Measurements from ENCODE around the gene DOCK6.

The DOCK6 gene

GRCh38 chr19:11251650-11252314 is 10.5 kb downstream of the DOCK6 start:
- FAIRE-seq, result no peak
- DNase-seq (ENCODE audit: extremely low spot score, insufficient read length, low read depth), result no peak

- no peak for FAIRE-seq
- no peak for DNase-seq (ENCODE audit: extremely low spot score, insufficient read length, low read depth)
Observed at GRCh38 chr19:11251217-11251616, 11.1 kb downstream of the DOCK6 start.

GRCh38 chr19:11248852-11249251 is 13.5 kb downstream of the DOCK6 start:
- FAIRE-seq, result no peak
- DNase-seq (ENCODE audit: extremely low spot score, insufficient read length, low read depth), result no peak

DNA sequence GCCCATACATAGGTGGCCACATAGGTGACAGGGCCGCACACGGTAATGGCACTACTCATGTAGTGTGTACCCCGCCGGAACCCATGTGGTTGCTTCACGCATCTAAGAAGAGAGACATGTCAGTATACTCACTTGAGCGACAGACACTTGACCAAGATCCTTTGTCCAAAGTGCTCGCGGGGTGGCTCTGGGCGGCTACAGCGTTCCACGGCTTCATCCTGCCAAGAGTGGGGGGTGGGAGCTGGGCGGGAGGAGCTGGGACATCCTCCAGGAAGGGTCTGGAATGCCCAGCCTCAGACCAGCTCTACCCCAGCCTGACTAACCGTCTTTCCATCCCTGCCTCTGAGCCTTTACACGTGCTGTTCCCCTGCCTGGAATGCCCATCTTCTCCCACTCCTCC is 14.4 kb downstream of the DOCK6 start:
- DNase-seq (ENCODE audit: extremely low spot score, insufficient read length, low read depth) (no peak), FAIRE-seq (no peak)

DNA sequence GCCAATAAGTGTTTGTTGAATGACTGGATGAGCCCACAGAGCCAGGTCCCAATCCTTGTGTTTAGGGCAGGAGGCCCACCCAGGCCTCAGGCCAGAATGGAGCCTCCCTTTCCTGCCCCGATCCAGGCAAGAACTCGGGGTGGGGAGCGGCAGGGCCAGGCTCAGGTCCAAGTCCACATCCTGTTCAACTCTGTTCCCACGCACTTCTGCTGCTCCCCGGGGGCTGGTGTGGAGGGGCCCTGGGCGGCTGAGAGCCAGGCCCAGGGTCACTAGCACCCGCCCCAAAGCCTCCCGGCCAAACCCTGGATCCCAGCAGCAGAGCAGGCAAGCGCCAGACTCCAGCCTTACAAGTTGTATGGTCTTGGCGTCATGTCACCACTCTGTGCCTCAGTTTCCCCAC is 14.9 kb downstream of the DOCK6 start:
- DNase-seq (ENCODE audit: extremely low spot score, insufficient read length, low read depth) (no peak), FAIRE-seq (no peak)

- DNase-seq (ENCODE audit: extremely low spot score, insufficient read length, low read depth), result no peak
- FAIRE-seq, result no peak
Observed at GRCh38 chr19:11246941-11247340, 15.4 kb downstream of the DOCK6 start.

DNA sequence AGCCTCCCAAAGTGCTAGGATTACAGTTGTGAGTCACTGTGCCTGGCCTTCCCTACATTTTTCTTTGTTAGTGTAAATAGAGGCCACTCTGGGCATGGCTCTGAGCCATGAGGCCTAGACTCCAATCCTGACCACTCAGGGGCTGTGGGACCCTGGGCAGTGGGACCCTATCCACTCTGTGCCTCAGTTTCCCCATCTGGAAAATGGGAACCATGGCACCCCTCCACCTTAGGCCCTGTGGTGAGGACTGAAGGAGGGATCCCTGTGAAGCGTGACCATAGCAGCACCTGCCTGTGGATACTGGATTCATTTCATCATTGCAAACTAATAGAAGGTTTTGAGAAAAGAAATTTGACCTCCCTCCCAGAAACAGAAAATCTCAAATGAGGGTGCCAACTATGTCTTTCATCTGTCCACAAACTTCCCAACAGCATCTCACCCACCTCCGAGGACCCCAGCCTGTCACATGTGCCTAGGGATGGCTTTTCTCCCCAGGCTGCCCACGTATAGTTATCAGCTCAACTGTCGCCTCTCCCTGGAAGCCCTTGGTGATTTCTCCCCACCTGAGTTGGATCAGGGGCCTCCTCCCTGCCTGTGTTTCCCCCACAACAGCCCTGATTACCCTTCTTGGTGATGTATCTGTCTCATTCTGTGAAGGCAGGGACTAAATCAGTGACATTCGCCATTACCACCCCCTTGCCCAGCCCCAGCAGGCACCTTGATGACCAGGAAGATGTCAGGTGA is 17.3 kb downstream of the DOCK6 start:
- DNase-seq (ENCODE audit: extremely low spot score, insufficient read length, low read depth) (no peak), FAIRE-seq (no peak)

- FAIRE-seq (no peak), DNase-seq (ENCODE audit: extremely low spot score, insufficient read length, low read depth) (no peak)
Observed at GRCh38 chr19:11243798-11244169, 18.5 kb downstream of the DOCK6 start.

GRCh38 chr19:11242864-11243797 is 19.2 kb downstream of the DOCK6 start:
- FAIRE-seq, result peak; percentile 89
- DNase-seq (ENCODE audit: extremely low spot score, insufficient read length, low read depth), result peak; percentile 99

GRCh38 chr19:11242025-11242424 is 20.3 kb downstream of the DOCK6 start:
- no peak for FAIRE-seq
- DNase-seq (ENCODE audit: extremely low spot score, insufficient read length, low read depth), result no peak

DNA sequence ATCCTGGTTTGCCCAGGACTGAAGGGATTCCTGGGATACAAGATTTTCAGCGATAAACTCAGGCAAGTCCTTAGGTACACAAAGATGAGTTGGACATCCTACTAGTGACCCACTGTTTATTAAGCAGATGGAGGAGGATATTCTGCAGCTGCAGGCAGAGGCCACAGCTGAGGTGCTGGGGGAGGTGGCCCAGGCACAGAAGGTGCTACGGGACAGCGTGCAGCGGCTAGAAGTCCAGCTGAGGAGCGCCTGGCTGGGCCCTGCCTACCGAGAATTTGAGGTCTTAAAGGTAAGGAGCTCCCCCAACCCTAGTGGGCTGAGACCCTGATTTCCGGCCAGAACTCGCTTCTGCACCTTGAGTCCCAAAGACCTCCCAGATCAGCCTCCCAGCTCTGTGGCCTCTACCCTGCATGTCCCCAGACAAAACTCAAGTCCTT is 22.3 kb downstream of the DOCK6 start:
- DNase-seq (ENCODE audit: extremely low spot score, insufficient read length, low read depth) (no peak), FAIRE-seq (no peak)

- FAIRE-seq (no peak), DNase-seq (ENCODE audit: extremely low spot score, insufficient read length, low read depth) (no peak)
Observed at GRCh38 chr19:11239377-11240000, 22.8 kb downstream of the DOCK6 start, which contains the start of gene ANGPTL8. ANGPTL8 (plus strand) TSS chr19:11239619; CDS start chr19:11239638, 19 bp downstream.

DNA sequence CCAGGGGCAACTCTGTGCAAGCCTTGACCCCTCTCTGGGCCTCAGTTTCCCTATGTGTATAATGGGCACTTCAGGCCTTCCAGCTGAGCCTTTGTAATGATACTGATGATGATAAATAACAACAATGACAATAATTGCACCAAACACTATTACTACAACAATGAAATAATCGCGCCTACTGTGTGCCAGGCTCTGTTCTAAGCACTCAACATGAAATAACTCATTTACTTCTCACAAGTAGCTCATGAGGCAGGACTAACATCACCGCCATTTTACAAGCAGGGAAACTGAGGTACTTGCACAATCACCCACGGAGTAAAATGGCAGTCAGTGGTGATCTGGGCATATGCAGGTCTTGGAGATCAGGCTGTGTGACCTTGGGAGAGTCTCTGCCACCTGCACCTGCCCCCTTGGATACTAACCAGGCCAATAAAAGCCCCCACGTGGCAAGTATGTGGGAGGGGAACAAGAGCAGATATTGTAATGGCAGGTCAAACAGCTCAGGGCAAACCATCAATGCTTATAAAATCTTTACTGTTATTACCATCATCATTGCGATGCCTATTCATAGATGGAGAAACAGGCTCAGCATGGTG is 23.4 kb downstream of the DOCK6 start:
- FAIRE-seq (no peak), DNase-seq (ENCODE audit: extremely low spot score, insufficient read length, low read depth) (no peak)

DNA sequence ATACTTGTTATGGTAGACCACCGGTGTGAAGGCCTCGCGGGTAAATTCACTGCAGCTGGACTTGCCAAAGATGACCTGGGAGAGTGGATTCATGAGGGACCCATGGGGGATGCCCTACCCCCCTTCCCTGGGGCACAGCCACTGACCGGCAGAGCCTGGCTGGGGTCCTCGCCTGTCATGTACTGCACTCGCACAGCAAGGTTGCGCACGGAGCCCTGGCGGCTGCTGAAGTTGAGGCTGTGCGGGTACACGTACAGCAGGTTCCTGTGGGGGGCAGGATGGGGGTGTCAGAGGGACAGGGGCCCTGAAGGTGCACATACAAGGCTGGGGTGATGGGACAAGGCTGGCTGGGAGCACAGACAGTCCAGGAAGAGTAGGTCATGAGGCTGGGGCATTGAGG is 24.3 kb downstream of the DOCK6 start:
- no peak for DNase-seq (ENCODE audit: extremely low spot score, insufficient read length, low read depth)
- FAIRE-seq, result no peak

- no peak for FAIRE-seq
- DNase-seq (ENCODE audit: extremely low spot score, insufficient read length, low read depth), result no peak
Observed at GRCh38 chr19:11237321-11237720, 25.0 kb downstream of the DOCK6 start.

DNA sequence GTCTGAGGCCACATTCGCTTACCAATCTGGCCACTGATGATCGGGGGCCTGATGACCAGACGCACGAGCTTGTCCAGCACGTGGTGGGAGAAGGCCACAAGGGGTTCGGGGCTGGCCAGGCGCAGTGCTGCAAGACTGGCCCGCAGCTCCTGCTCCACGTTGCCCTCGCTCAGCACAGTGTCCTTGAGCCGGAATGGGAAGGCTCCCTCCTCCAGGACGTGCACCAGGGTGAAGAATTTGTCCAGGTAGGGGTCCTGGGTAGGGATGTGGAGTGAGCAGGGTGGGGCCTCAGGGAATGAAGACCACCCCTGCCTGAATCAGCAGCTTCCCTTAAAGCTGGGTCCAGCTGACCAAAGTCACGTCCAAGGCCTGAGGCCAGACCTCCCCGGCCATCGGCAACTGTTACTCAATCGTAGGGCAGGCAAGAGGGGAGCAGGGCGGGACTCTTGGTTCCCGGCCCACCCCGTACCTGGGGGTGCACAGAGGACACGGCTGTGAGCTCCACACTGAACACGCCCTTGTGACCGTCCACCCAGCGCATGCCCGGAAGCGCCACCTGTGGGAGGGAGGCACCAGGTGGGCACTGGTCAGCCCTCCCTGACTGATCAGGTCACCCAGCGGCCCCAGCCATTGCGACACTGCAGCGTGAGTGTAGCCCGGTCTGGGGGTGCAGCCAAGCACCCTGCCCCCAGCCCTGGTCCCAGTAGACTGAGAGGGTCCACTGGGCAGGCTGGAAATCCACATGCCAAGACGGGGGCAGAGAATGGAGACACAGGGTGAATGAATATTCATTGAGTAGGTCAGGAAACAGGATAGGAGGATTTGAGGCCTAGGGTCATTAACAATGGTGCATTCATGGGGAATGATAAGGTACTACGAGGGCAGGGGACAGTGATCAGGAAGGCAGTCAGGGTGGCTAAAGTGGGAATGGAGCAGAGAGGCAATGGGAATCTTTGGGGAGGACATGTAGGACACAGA is 25.7 kb downstream of the DOCK6 start:
- DNase-seq (ENCODE audit: extremely low spot score, insufficient read length, low read depth) (no peak), FAIRE-seq (no peak)

DNA sequence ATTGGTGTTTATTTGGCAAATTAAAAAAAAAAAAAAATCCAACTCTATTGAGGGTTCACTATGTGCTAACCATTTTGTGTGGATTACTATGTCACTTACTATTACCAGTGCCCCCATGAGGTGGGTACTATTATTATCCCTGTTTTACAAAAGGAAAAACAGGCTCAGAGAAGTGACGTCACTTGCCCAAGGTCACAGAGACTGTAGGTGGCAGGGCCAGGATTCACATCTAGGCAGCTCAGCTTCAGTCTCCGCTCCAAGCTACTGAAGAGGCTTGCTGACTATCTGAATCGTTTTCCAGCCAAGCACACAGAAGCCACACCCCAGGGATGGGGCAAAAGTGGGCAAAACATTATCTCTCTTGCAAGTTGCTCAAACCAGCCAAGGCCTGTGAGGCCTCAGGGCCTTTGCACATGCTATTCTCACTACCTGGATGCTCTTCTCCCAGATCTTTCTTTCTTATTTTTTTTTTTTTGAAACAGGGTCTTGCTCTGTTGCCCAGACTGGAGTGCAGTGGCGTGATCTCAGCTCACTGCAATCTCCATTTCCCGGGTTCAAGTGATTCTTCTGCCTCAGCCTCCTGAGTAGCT is 27.7 kb downstream of the DOCK6 start:
- FAIRE-seq, result no peak
- no peak for DNase-seq (ENCODE audit: extremely low spot score, insufficient read length, low read depth)

- FAIRE-seq (no peak), DNase-seq (ENCODE audit: extremely low spot score, insufficient read length, low read depth) (no peak)
Observed at GRCh38 chr19:11233073-11233472, 29.3 kb downstream of the DOCK6 start.

All from GM18507 (cell line).